K562 (cell line): ENCODE results near the gene TXNDC8. TPM values are rescaled to one million over a fixed set of nuclear protein-coding genes. Genes with fewer than 3 reads are reported as not detected.

Experiments
- ASH1L ChIP-seq: fragments of 450-650 bp; IDR thresholded peaks from 2 replicates; pipeline ENCODE4 v1.6.1; 2018; ENCODE audit warnings: borderline replicate concordance, mild to moderate bottlenecking, low read depth; ENCODE audit not compliant: partially characterized antibody
- ATF6 ChIP-seq: sonication (generic); formaldehyde crosslinking; IDR thresholded peaks from 2 replicates; pipeline ENCODE4 v1.4.0; 2020; ENCODE audit warnings: mild to moderate bottlenecking, missing genetic modification reagents
- CHAMP1 ChIP-seq: fragments of 450-650 bp; IDR thresholded peaks from 2 replicates; pipeline ENCODE4 v1.6.1; 2016; ENCODE audit warnings: mild to moderate bottlenecking
- E2F8 ChIP-seq: fragments of 450-650 bp; IDR thresholded peaks from 2 replicates; pipeline ENCODE4 v1.7.1; 2018; ENCODE audit warnings: mild to moderate bottlenecking, low read depth; ENCODE audit not compliant: partially characterized antibody
- NRF1 ChIP-seq, 2 experiments: fragments of 450-650 bp; IDR thresholded peaks in 1 of 2; conservative IDR thresholded peaks in 1 of 2; 2 replicates each; pipeline ENCODE4 v1.6.1; 2014; ENCODE audit warnings: mild to moderate bottlenecking in 2 of 2
- PHF20 ChIP-seq: fragments of 450-650 bp; IDR thresholded peaks from 2 replicates; pipeline ENCODE4 v1.6.1; 2018; ENCODE audit not compliant: partially characterized antibody
- SAP30 ChIP-seq: fragments of 200-600 bp; sonication (generic); IDR thresholded peaks from 2 replicates; pipeline ENCODE4 v1.6.1; 2012; ENCODE audit warnings: borderline replicate concordance, low read depth, mild to moderate bottlenecking, moderate library complexity, low read length, control low read depth, inconsistent platforms; ENCODE audit not compliant: insufficient read depth, poor library complexity, severe bottlenecking
- TEAD4 ChIP-seq, 2 experiments: sonication (generic) in 1 of 2; formaldehyde crosslinking in 1 of 2; IDR thresholded peaks; 2 replicates each; pipeline versions ENCODE4 v1.6.1 to v1.8.0; 2012 to 2022; ENCODE audit warnings: borderline replicate concordance in 1 of 2, inconsistent platforms in 1 of 2, low read length in 1 of 2, mild to moderate bottlenecking in 1 of 2, missing genetic modification reagents in 1 of 2
- TRIM24 ChIP-seq, 2 experiments: fragments of 450-650 bp; IDR thresholded peaks; 2 replicates each; pipeline ENCODE4 v1.6.1; 2016
- ZNF592 ChIP-seq: fragments of 450-650 bp; IDR thresholded peaks from 2 replicates; pipeline ENCODE4 v1.6.1; 2017; ENCODE audit warnings: antibody characterized with exemption, mild to moderate bottlenecking
- ZNF639 ChIP-seq, 2 experiments: fragments of 200-800 bp in 1 of 2; sonication (Bioruptor generic) in 1 of 2; sonication (generic) in 1 of 2; formaldehyde crosslinking in 1 of 2; IDR thresholded peaks in 1 of 2; conservative IDR thresholded peaks in 1 of 2; 2 replicates each; pipeline versions ENCODE4 v1.5.0 to v1.6.1; 2016 to 2020; ENCODE audit warnings: missing compliant biosample characterization in 1 of 2, missing genetic modification characterization in 1 of 2, missing genetic modification reagents in 1 of 2
- polyA plus RNA-seq, 8 experiments: library from polyadenylated mRNA; depleted of rRNA in 4 of 8; stranded (reverse) in 5 of 8; unstranded in 3 of 8; fragments of >200 nt; fragmentation: Nextera tagmentation in 2 of 8; fragmentation: Illumina TruSeq in 1 of 8; extraction: Ambion mirVana in 2 of 8; extraction: Trizol in 1 of 8; gene quantifications; 2 replicates each; pipeline versions ENCODE4 v1.2.1 to v1.2.3, GENCODE V29; 2011 to 2014; ENCODE audit warnings: inconsistent platforms in 1 of 8, missing spikeins in 1 of 8
- total RNA-seq, 7 experiments: library from RNA; depleted of rRNA in 6 of 7; stranded (reverse); fragments of >200 nt in 6 of 7; fragmentation: Illumina TruSeq in 2 of 7; extraction: Trizol in 2 of 7; gene quantifications; 2 replicates each; pipeline versions ENCODE4 v1.2.1 to v1.2.3, GENCODE V29; 2011 to 2021; ENCODE audit warnings: low replicate concordance in 1 of 7

TXNDC8 gene
- total and polyA plus RNA-seq, 9 of the 15 experiments (the other 6 are each of a cell fraction or from before 2014, with no cell fraction given): not detected

GRCh38 chr9:110257097-110257841 lies 80.4 kb downstream of the TXNDC8 start (continued):
- TF ChIP-seq CHAMP1 (peak; percentile 57; the same call in 1 of the 2 replicates), ATF6 (CRISPR knock-in tag) (no peak), SAP30 (peak; percentile 28), TEAD4 (IDR thresholded peaks at IDR 0.05; ENCODE audit: low read length) (peak; percentile 3; the same call in 1 of the 2 replicates), TEAD4 (CRISPR knock-in tag; IDR thresholded peaks at IDR 0.05; ENCODE audit: borderline replicate concordance) (no peak), PHF20 (peak; percentile 68), TRIM24 (IDR thresholded peaks at IDR 0.05) (peak in 1 of 2 experiments; percentile 5; a peak in 2 of 4 replicates), ZNF592 (no peak), NRF1 (conservative IDR thresholded peaks at IDR 0.05 in 1 of 2, IDR thresholded peaks at IDR 0.05 in 1 of 2) (no peak), E2F8 (peak; percentile 45), ASH1L (peak; percentile 3), ZNF639 (CRISPR knock-in tag; conservative IDR thresholded peaks at IDR 0.05 in 1 of 2, IDR thresholded peaks at IDR 0.05 in 1 of 2) (peak in 1 of 2 experiments; percentile 32; a peak in 1 of 4 replicates)
